Measurements from ENCODE around the gene HPSE2.

DNA sequence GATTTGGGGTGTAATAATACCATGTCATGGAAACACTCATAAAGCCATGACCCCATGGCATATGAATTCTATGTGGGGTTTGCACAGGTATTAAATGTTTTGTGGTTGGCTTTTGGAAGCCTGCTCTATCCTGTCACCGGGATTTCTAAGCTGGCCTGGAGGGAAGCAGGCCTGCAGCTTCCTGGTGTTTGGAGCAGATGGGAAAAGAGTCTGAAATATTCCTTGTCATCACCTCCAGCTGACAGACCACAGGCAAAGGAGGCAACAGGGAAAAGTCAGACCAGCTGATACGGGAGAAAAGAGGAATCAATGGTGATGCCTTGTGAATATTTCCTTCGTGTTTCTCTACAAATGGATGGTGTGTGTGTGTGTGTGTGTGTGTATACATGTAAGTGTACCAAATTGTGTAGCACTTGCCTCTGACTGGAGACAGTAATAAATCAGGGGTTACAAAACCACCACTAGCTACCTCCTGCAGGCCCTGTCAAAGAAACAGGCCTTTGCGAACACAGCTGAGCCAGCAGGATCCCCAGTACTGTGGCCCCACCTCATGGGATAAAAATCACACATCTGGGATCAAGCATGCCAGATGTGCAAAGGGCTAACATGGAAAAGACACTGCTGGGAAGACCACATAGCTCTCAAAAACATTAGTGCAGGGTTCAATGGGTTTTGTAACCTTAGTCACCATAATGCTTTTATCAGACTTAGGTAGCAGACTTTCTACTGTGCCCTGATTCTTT, 668.1 kb downstream of the HPSE2 start:
- TF ChIP-seq POLR2A (IDR thresholded peaks at IDR 0.05; ENCODE audit: low read depth, low read length) (no peak), TAF1 (IDR thresholded peaks at IDR 0.05; ENCODE audit: low read depth, low read length) (no peak), POLR2AphosphoS5 (IDR thresholded peaks at IDR 0.05; ENCODE audit: low read depth, low read length) (no peak)

Data from GM12891 (cell line).